Peyer's patch (tissue), 4 donors: ENCODE results near the gene GRID2. TPM values are rescaled to one million over a fixed set of nuclear protein-coding genes. Genes with fewer than 3 reads are reported as not detected.

Experiments used
- DNase-seq, 3 donors: peaks; one replicate each; pipeline ENCODE4 v3.0.0-alpha.2; 2017 to 2019
- H3K27ac ChIP-seq, 4 donors: fragments of 200-600 bp; sonication (generic); one replicate each; pipeline ENCODE4 v1.5.1; 2016 to 2019
- H3K27me3 ChIP-seq, 2 donors: fragments of 200-600 bp; sonication (generic); one replicate each; pipeline ENCODE4 v1.5.1; 2019
- H3K36me3 ChIP-seq, 3 donors: fragments of 200-600 bp; sonication (generic); one replicate each; pipeline ENCODE4 v1.5.1; 2016 to 2019
- H3K4me1 ChIP-seq, 4 donors: fragments of 200-600 bp; sonication (generic); one replicate each; pipeline ENCODE4 v1.5.1; 2016 to 2019
- H3K4me3 ChIP-seq, 4 donors: fragments of 200-600 bp; sonication (generic); 1 replicate in 3 of 4; 2 replicates in 1 of 4; pipeline ENCODE4 v1.5.1; 2016 to 2019; ENCODE audit warnings: mild to moderate bottlenecking in 1 of 4
- H3K9me3 ChIP-seq, 4 donors: fragments of 200-600 bp; sonication (generic); one replicate each; pipeline ENCODE4 v1.5.1; 2016 to 2019; ENCODE audit warnings: mild to moderate bottlenecking in 1 of 4
- CTCF ChIP-seq, 6 experiments: fragments of 450-650 bp in 4 of 6; fragments of 200-600 bp in 2 of 6; sonication (generic) in 1 of 6; IDR thresholded peaks; one replicate each; pipeline ENCODE4 v1.5.1; 2017 to 2019; ENCODE audit warnings: antibody characterized with exemption in 6 of 6, mild to moderate bottlenecking in 3 of 6, moderate library complexity in 1 of 6
- POLR2A ChIP-seq, 2 donors: fragments of 450-650 bp; IDR thresholded peaks; one replicate each; pipeline ENCODE4 v1.5.1; 2017; ENCODE audit warnings: antibody characterized with exemption in 2 of 2, mild to moderate bottlenecking in 2 of 2, moderate library complexity in 2 of 2
- total RNA-seq, 4 donors: library from RNA; depleted of rRNA; stranded (reverse); fragments of >200 nt; gene quantifications; one replicate each; pipeline ENCODE4 v1.1.0, GENCODE V29; 2016

GRID2 gene
- total RNA-seq, 4 donors from 2014 or later = 0.54 TPM; not detected in 3

GRCh38 chr4:93132631-93133030 is 828.9 kb downstream of the GRID2 start:
- H3K9me3 ChIP-seq = no peaks in the 10 kb centered on the region
- no peaks in the 10 kb centered on the region for H3K27me3 ChIP-seq
- H3K4me1 ChIP-seq = no peaks in the 10 kb centered on the region
- no peak overlapping the region for H3K4me3 ChIP-seq
- no peaks in the 10 kb centered on the region for H3K36me3 ChIP-seq
- no peak overlapping the region for H3K27ac ChIP-seq
- no peak for TF ChIP-seq CTCF (IDR thresholded peaks at IDR 0.05)
- no peak for TF ChIP-seq POLR2A (IDR thresholded peaks at IDR 0.05)
- DNase-seq = no peak

- Histone ChIP-seq H3K36me3 (no peaks in the 10 kb centered on the region), H3K4me1 (no peaks in the 10 kb centered on the region), H3K9me3 (no peaks in the 10 kb centered on the region), H3K27ac (no peak overlapping the region), H3K27me3 (no peaks in the 10 kb centered on the region), H3K4me3 (no peak overlapping the region)
- no peak for TF ChIP-seq CTCF (IDR thresholded peaks at IDR 0.05)
- TF ChIP-seq POLR2A (IDR thresholded peaks at IDR 0.05) = no peak
- no peak for DNase-seq
Observed at GRCh38 chr4:93139118-93139517, 835.4 kb downstream of the GRID2 start.

- TF ChIP-seq POLR2A (IDR thresholded peaks at IDR 0.05) (no peak), CTCF (IDR thresholded peaks at IDR 0.05) (no peak)
- H3K27ac ChIP-seq = no peak overlapping the region
- H3K36me3 ChIP-seq = no peaks in the 10 kb centered on the region
- no peak for DNase-seq
- no peaks in the 10 kb centered on the region for H3K4me1 ChIP-seq
- H3K4me3 ChIP-seq = no peak overlapping the region
- no peaks in the 10 kb centered on the region for H3K9me3 ChIP-seq
- no peaks in the 10 kb centered on the region for H3K27me3 ChIP-seq
Observed at GRCh38 chr4:93143902-93144301, 840.1 kb downstream of the GRID2 start.

GRCh38 chr4:93144644-93145043 is 840.9 kb downstream of the GRID2 start:
- Histone ChIP-seq H3K4me1 (no peaks in the 10 kb centered on the region), H3K9me3 (no peaks in the 10 kb centered on the region), H3K27ac (no peak overlapping the region), H3K4me3 (no peak overlapping the region), H3K27me3 (no peaks in the 10 kb centered on the region), H3K36me3 (no peaks in the 10 kb centered on the region)
- TF ChIP-seq POLR2A (IDR thresholded peaks at IDR 0.05) (no peak), CTCF (IDR thresholded peaks at IDR 0.05) (no peak)
- no peak for DNase-seq

GRCh38 chr4:93147524-93148212 is 843.9 kb downstream of the GRID2 start:
- Histone ChIP-seq H3K27me3 (no peaks in the 10 kb centered on the region), H3K36me3 (no peaks in the 10 kb centered on the region), H3K4me3 (no peak overlapping the region), H3K27ac (no peak overlapping the region), H3K9me3 (no peaks in the 10 kb centered on the region), H3K4me1 (no peaks in the 10 kb centered on the region)
- no peak for DNase-seq
- TF ChIP-seq POLR2A (IDR thresholded peaks at IDR 0.05) (no peak), CTCF (IDR thresholded peaks at IDR 0.05) (no peak)

GRCh38 chr4:93152491-93152890 is 848.7 kb downstream of the GRID2 start:
- Histone ChIP-seq H3K36me3 (no peaks in the 10 kb centered on the region), H3K4me1 (no peaks in the 10 kb centered on the region), H3K4me3 (no peak overlapping the region), H3K9me3 (no peaks in the 10 kb centered on the region), H3K27me3 (no peaks in the 10 kb centered on the region), H3K27ac (no peak overlapping the region)
- TF ChIP-seq POLR2A (IDR thresholded peaks at IDR 0.05) (no peak), CTCF (IDR thresholded peaks at IDR 0.05) (no peak)
- no peak for DNase-seq
